Measurements from ENCODE around the gene MMP24.

Gene MMP24

DNA sequence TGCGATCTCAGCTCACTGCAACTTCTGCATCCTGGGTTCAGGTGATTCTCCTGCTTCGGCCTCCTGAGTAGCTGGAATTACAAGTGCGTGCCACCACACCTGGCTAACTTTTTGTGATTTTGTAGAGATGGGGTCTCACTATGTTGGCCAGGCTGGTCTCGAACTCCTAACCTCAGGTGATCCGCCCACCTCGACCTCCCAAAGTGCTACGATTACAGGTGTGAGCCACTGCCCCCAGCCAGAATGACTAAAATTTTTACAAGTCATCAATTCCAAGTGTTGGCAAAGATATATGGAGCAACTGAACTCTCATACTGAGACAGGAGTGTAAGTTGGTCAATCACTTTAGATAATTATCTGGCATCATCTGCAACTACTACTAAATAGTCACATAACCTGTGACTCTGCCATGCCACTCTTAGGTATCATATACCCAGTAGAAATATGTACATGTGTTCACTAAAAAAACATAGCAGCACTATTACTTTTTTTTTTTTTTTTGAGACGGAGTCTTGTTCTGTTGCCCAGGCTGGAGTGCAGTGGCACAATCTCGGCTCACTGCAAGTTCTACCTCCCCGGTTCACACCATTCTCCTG is 55.1 kb downstream of the MMP24 start:
- no peak for DNase-seq

DNA sequence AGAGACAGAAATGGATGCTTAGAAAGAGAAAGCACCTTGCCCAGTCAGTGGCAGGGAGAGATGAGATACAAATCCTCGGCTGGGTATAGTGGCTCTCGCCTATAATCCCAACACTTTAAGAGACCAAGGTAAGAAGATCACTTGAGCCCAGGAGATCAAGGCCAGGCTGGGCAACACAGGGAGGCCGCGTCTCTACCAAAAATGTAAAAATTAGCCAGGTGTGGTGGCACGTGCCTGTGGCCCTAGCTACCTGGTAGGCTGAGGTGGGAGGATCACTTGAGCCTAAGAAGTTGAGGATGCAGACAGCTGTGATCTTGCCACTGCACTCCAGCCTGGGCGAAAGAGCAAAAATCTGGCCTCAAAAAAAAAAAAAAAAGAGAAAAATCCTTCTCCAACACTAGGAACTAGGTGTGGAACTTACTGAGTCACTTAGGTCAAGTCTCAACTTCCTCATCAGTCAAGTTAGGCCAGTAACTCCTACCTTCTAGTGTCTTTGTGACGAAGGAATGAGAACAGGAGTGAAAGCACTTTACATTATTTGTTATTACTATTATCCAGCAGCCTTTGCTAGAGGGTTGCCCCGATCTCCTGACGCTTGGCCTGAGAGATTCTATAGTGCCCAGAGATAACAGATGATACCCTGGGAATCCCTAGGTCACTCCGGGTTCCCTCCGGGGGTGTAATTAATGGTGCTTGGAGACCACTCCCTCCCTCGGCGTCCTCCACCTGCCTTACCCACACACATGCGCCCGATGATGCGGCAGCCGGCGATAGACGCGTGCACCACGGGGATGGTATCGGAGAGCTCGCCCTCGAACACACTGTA is 57.2 kb downstream of the MMP24 start:
- DNase-seq: no peak

DNA sequence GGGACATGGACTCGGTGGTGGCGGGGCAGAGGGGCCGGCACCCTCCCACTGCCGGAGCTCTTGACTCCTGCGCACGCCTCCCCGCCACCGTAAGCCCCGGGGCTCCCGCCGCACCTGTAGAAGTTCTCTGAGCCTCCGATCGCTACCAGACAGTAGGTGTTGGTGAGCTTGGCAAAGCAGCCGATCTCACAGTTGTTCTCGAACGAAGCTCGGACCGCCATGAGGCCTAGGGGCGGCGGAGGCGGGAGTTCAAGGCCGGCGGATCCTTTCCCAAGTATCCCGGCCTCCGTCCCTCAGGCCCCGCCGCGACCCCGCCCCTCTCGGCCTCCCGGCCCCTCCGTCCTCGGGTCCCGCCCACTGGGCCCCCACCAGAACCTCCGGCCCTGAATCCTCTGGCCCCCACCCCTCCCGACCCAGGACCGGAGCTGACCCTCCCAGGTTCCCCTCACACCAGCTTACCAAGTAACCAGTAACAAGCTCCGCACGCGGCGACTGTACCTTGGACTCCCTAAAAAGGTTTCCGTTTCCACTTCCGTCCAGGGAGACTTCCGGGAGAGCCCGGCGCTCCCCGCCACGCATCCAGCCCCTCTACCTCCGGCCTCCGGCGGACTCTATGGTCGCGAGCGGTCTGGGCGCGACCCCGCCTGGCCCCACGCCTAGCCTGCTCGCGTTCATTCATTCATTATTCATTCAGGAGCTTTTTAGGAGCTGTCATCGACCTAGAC is 57.9 kb downstream of the MMP24 start, which contains the start of gene EIF6:
TSS of gene EIF6 (minus strand) at position 506 of the 725 bp plus-strand sequence. CDS start at position 221, 285 bp downstream.
- peak; percentile 73 for DNase-seq

DNA sequence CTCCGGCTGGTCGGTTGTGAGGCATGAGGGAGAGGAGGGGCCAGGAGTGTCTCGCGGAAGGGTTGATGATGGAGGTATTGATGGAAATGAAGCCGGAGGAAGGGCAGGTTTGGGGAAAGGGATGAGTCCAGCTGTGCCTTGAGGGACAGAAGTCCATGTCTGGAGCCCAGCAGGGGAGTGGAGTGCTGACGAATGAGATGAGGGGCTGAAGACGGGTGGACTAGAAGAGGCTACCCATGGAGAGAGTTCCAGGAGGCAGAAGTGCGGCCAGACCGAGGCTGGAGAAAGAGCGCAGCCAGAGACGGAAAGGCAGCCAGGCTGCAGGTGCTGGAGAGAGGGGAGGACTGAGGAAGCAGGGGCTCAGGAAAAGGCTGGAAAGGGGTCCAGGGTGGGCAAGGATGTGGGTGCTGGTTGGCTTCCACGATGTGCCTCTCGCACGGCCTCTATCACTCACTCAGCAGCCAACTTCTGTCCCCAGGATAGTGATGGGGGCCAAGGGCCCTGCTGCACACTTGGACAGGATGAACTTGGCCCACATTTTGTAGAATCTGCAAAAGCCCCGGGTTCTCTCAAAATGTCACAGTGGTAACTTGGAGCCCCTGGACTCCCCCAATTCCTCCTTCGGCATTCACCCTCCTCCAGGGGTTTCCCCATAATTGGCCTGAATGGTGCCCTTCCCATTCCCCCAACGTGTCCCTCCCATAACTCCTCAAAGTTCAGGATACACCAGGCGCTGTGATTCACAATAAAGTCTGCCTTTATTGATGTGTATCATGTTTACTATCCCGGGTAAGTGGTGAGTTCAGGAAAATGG is 58.7 kb downstream of the MMP24 start:
- no peak for DNase-seq

DNA sequence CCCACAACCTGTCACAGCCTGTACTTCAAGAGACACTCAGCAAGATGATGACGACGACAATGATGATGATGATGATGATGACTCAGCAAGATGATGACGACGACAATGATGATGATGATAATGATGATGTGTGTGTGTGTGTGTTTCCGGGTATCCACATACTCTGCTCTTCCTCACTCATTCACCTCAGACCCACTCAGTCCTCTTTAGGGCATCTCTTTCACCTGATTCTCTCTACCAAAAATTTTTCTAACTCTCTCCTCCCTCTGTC is 59.3 kb downstream of the MMP24 start:
- DNase-seq: no peak

DNA sequence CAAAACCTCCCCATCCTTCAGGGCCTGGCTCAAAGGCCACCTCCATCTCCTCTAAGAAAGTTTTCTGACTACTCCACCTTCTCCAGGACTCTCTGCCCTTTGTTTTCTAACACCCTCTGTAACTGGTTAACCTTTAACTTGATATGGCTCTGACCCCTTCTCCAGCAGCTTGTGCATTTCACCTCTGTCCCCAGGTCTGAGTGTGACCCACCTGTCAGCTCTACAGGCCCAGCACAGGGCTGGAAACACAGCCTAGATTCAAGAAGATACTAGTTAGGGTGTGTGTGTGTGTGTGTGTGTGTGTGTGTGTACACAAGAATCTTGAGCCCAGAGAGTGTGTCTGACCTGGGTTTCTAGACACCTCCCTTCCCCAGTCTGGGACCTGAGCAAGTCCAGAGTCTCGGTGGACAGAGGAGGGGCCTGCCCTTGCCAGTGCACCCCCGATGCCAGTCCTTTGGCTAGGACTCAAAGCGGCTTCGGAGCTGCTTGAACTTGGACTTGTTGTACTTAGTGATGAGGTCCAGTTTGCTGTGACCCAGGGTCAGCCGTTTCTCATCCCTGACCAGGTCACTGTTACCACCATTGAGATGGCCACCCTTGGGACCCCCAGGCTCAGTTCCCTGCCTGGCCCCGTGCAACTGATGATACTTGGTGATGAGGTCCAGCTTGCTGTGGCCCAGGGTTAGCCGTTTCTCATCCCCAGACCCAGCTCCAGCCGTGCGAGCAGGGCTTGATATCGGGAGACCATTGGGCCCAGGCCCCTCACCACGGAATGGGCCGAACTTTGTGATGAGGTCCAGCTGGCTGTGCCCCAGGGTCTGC is 59.8 kb downstream of the MMP24 start:
- no peak for DNase-seq

DNA sequence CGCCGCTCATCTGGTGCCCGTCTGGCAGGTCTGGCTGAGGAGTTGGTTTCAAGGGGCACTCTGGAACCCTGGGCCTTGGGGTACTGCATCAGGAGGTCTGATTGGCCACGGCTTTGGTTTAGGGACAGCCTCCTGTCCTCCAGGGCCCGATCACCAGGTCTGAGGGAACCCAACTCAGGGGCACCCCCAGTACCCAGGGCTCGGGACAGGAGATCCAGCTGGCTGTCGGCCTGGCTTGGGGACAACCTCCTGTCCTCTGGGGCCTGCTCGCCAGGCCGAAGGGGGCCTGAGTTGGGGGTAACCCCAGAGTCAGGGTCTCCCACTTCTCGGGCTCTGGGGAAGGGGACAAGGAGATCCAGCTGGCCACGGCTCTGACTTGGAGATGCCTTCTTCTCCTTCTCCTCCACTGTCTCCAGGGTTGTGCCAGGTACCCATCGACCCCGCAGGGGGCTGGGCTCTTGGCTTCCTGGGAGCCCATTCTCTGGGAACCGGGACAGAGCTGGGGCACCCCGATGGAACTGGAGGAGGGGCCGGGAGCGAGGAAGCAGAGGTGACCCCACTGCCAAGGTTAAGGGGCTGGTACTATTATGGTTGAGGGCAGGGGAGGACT is 60.5 kb downstream of the MMP24 start:
- DNase-seq: no peak

DNA sequence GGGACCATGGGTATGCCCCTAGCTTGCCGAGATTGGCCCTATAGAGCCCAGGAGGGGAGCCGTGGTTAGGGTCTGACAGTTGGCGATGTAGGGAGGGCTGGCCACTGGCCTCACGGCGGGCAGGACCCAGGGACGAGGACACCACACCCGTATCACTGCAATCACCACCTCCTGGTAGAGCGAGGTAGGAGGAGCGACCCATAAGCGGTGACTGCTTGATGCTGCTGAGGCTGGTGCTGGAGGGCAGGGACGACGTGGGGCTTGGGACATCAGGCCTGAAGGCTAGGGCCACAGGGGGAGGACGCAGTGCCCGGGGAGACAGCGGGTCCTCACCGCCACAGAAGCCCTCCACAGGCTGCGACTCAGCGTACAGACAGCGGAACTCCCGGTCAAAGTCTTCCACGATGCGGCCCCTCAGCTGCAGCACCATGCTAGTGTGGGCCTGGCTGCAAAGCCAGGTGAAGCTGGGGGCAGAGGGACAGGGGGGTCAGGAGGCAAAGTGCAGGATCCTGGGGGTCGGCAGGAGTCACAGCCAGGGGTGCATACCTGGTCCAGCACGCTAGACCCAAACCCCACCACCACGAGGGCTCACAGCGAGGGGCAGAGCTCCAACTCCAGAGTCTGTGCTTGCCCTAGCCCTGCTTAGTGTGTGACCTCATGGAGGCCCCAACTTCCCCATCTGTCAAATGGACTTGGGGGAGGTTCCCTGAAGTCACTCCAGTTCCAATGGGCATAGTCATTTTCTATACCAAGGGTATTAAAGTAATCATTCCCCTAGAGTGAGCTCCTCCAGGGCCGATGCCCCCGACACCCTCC is 61.2 kb downstream of the MMP24 start:
- DNase-seq: no peak

DNA sequence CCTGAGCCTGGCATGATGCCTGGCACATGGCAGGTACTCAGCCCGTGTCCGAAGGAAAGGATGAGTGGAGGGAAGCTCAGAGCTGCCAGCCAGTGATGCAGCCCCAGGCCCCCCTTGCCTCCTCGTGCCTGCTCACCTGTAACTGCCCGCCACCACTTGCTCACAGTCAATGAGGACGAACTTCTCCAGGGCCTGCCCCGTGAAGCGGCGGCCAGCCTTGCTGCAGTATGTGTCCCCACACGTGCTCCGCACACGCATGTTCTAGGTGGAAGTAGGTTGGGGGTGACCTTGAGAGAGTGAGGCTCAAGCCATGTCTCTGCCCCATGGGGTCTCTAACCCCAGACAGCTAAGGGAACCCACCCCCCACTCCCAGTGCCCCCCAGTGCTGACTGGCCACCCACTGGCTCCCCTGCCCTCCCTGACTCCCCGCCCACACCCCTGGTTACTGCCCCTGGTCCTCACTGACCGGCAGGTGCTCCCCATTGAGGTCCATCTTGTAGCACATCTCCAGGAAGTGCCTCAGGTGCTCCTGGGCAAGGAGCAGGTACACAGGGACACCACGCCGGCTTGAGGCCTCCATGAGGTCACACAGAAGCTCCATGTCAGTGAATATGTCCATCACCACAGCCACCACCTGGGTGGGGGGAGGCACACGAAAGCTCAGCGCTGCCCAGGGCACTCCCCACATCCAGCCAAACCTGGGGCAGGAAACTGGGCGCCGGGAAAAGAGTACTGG is 62.0 kb downstream of the MMP24 start:
- no peak for DNase-seq

DNA sequence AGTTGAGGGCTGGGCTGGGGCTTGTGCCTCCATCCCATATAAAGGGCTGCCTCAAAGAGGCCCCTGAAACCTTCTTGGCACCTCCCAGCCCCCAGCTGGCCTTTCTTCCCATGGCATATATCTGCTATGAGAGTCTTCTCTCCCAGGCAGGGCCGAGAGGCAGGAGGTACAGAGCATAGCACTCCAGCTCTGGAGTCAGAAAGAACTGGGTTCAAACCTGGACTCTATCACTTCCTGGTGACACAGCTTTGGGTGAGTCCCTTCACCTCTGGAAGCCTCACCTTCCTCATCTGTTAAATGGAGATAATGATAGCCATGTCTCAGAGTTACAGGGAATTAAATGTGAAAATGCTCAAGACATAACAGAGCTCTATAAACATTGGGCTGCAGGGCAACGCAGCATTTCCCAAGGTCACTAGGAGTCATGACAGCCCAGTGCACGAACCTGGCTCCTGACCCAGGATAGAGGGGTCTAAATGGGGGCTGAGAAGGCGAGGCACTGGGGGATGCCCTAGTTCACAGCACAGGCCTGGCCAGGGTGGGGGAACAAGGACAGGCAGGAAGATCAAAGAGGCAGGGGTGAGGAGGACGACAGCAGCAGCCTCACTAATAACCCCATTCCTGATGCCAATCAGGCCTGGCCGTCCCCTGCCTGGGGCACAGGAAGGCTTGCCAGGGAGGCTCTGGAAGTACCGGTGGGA is 63.8 kb downstream of the MMP24 start:
- no peak for DNase-seq

DNA sequence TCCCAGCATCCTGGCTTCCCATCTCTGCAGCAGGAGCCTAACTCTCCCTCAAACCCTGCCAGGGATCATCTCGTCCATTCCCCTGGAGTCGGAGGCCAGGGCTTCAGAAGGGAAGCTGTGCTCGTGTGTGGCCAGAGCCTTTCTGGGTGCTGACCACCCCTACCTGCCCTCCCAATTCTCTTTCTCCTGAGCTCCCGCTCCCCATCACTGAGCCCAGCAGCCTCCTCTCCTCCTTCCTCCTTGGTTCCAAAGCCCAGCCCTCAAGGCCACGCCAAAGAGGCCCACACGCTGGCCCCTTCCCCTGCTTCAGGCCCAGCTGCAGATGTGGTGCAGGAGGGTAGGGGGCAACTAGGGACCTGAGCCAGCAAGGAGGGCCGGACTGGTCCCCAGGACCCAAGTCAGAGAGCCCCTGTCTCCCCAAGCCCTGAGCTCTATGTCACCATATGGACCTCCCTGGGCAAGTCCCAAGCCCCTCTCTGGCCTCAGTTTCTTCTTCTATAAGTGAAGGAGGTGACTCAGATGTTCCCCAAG is 64.5 kb downstream of the MMP24 start:
- no peak for DNase-seq

DNA sequence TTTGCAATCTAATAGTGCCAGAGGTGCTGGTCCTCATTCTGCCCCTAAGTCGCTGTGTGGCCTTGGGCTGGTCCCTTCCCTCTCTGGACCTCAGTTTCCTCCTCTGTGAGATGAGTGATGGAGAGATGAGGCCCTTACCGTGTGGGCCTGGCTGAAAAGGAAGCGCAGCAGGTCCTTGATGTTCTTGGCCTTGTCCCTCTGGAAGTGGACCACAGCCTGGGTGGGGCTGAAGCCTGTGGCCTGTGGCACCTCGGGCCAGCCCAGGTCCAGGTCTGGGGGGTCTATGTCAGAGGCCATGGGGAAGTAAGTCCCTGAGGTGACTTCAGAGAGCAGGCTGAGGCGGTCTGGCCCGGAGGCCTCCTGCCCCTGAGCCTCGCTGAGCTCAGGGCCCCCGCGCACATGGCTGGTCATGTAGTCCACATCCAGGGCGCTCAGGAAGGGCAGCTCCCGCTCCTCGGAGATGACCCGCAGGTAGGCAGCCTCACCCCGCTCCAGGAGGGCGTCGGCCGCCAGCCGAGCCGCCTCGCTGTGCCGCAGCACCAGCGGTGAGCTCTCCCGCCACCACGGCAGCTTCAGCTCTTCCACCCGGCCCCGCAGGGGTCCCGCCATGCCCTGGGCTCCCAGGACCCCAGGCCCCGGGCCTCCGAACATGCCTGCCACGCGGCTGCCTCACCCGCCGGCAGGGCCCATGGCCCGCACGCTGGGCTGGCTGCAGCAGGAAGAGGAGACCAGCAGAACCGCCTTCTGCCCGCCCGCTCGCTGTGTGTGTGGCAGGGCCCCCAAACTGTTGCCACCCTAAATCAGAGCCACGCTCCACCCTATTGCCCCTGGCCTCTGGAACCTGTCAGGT is 65.4 kb downstream of the MMP24 start, which contains the start of gene FAM83C:
TSS of gene FAM83C (minus strand) at position 772 of the 850 bp plus-strand sequence. CDS start at position 651, 121 bp downstream.
- no peak for DNase-seq

DNA sequence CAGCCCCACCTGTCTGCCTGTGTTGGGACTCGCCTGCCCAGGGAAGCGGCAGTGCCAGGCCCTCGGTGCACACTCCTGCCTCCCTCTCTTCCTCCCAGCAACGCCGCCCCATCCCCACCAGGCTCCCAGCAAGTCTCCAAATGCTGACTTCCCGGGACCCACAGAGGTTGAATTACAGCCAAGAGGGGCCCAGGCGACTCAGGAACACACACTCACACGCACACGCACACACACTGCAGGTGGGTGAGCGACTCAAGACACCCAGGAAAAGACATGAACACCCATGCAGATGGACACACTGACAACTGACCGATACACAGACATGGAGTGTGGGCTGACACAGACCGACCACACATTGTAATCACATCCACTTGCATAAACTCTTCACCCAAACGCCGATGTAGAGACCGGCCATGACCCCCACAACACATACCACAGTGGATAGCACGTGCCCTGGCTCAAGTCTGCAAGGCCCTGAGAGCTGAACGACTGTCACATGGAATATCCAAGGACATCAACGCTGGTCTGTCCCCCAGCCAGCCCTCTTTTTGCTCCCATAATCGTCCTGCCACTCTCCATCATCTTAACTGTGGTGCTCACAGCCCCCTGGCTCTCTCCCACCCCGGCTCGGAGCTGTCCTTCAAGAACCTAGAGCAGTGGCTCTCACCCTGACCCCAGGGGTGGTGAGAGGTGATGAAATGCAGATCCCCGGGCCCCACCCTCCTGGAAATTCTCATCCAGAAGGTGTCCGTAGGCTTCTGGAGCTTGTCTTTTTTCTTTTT is 66.2 kb downstream of the MMP24 start:
- no peak for DNase-seq

DNA sequence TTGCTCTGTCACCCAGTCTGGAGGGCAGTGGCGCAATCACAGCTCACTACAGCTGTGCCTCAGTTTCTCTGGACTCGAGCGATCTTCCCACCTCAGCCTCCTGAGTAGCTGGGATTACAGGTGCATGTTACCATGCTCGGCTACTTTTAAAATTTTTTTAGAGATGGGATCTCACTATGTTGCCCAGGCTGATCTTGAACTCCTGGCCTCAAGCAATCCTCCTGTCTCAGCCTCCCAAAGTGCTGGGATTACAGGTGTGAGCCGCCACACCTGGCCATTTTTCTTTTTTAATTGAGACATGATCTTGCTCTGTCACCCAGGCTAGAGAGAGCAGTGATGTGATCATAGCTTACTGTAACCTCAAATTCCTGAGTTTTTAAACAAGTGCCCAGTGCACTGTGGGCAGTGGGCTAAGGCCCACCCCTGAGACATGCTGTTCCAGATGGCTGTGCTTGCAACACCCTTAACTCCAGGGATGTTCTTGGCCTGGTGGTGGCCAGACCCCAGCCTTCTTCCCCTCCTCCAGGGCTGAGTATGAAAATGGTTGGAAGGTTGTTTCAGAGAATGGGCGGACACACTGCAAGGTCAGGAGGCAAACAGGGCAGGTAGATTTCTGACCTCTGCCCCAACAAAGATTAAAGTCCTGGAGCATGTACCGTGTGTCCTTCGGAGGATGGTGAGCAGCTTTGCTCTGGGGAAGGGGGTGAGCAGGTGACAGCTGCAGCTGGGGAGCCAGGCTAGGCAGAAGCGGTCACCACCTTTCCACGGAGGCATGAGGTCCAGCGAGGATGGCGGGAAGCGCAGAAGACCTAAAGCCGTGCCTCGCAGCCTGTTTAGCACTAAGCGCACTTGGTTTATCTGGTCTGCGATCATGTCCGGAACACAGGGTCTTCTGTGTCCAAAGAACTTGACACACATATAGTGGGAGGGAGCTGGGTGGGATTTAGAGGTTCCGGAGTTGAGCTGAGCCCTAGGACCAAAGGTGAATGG is 67.1 kb downstream of the MMP24 start:
- no peak for DNase-seq

DNA sequence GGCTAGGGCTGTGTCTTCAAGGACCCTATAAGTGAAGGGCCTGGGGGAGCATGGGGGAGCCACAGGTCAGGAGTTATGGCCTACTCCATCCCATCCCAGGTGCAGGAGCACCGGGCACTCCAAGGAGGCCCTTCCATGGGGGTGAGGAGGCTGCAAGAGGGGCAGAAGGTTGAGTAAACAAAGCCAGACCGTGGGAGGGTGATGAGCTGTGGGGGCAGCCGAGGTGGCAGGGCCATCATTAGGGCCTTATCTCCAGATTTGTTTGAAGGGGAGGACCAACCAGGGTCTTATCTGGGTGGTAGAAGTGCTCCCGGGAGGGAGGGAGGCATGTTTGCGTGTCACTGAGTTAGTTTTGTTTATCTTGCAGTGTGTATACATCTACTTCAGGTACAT is 67.8 kb downstream of the MMP24 start:
- no peak for DNase-seq

DNA sequence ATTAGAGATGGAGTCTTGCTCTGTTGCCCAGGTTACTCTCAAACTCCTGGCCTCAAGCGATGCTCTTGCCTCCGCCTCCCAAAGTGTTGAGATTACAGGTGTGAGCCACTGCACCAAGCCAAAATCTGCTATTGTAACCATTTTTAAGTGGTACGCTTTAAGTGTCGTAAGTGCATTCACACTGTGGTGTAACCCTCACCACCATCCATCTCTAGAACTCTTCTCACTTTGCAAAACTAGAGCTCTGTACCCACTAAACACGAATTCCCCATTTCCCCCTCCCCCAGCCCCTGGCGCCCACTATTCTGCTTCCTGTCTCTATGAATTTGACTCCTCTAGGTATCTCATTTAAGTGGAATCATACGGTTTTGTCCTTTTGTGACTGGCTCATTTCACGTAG is 68.6 kb downstream of the MMP24 start:
- DNase-seq: no peak
